NCI-H2196 (cell line): ENCODE results near the gene CLSTN1.
"Not testable (repeated sequence)": the region's sequence is repeated elsewhere in the genome, so short reads cannot be mapped to it uniquely, and the experiment has no call there.

Experiments
- DNase-seq: peaks from one replicate; lab custom pipeline; 2025; ENCODE audit not compliant: unreplicated experiment; lab: John Stamatoyannopoulos, UW

Gene CLSTN1

DNA sequence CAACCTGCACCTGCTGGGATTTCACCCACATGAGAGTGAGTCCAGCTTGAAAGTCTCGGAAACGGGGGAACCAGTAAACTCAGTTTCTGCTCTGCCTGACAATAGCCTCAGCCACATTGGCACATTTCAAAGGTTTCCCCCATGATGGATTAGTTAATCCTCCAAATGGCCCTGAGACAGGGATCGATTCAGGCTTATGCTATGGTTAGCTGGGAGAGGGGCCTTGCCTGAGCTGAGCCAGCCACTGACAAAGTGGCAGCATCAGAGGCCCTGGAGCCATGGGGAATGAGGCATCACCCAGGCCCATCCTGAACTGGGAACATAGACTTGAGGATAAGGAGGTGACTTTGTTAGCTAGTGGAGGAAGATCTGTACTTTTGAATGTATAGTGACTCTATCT is 2.9 kb upstream of the CLSTN1 start:
- no peak for DNase-seq

DNA sequence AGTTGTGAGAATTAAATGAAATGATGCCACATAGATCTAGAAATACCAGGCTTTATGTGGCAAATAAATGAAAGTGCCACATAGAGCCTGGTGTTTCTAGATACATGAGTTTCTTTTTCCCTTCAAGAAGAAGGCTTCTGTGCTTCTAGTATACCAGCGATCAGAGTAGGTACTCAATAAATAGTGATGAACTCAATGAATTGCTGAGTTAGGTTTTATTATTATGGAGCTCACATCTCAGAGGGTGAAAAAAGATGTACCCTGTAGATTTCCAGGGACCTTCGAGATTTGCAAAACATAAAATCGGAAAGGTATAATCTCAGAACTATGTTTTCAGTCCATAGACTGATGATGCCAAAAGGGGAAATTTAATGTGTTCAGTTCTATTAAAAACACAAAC is 2.3 kb upstream of the CLSTN1 start:
- no peak for DNase-seq

DNA sequence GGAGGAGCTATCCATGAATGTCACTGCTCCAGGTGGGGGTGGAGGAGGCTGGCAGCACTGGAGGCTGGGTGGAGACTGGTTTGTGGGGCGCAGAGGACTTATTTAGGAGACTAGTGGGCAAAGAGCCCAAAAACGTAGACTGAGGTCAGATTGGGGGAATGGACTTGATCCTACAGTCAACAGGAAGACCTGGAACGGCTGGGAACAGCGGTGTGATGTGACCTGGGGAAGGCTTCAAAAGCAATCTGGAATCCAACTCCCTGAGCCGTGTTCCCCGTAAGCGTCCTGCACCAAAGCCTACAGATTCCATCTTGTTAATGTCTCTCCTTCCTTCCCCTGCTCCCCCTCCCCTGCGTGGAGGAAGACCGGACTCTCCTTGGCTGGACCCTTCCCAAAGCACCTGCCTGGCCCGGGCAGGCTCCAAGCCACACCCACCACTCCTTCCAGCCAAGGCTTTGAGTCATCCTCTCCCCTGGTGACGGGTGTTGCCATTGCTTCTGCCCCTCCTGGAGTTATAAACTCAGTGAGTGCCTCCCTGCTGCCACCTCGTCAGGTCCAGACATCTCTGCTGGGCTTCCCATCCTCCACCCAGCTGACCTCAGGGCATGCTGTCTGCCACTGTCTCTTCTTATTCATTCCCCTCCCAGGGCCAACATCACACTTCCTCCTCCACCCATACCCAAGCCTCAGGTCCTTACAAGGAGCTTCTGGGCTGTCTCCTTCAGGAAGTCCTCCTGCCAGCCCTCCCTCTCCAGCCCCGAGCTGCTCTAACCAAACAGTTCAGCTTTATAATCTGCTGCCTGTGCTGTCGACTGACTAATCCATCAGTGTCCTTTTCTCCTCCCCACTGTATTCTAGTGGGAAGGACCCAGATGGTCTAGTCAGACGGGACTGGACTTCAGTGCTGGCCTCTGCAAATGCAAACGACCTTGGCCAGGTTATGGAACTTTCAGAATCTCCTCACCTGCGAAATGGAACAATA is 1.6 kb upstream of the CLSTN1 start:
- DNase-seq, result peak; percentile 92

DNA sequence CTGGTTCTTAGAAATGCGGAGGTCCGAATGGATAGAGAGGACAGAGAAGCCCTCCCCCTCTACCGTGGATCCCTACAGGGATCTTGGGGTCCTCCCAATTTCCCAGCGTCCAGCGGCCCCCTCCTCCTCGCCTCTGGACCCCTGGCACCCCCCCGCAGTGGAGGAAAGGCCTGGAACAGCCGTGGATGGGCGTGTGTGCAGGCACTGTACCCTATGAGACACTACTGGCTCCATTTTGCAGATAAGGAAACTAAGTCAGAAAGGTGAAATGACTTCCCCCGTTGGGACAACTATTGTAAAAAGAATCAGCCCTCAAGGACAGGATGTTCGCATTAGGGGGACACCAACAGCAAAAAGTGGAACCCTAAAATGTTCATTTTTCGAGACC is 931 bp upstream of the CLSTN1 start:
- DNase-seq, result no peak

DNA sequence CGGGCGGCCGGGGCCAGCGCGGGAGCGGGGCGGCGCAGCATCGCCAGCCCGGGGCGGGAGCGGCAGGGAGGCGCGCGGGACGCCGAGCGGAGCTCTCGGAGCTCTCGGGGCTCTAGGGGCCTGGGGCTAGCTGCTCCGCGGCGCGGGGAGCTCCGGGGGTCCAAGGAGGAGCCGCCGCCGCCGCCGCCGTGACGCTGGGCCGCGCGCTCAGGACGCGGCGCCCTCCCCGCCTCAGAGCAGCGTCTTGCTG is 147 bp downstream of the CLSTN1 start:
- DNase-seq, result no peak

DNA sequence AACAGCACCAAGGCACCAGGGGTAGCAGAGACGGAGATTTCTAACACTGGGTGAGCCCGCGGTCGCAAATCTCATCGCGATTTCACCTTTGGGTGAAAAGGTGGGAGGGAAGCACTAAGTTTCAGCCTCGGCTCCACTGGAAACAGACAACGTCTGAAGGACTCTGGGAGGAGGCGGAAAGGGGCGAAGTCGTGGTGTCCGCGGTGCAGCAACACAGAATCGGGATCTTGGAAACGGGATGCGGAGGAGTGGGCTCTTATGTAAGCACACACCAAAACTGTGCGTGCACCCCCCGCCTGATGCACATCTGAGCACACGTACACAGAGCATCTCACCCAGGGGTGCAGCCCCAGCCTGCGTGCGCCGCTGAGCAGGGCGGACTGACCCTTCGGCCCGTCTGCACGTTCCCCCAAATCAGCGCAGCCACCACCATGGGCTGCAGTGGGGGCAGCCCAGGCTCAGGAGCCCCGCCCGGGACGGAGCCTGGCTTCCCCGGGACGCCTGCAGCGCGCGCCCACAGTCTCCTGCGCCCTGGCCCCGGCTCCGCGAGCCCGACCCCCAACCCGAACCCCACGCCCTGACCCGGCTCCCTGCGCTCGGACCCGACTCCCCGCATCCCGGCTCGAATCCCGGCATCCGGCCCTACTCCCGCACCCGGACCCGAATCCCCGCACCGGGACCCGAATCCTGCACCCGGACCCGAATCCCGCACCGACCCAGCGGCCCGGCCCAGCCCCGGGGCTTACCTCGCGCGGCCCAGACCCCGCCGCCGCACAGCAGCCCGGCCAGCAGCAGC is 670 bp downstream of the CLSTN1 start:
- DNase-seq, result no peak

DNA sequence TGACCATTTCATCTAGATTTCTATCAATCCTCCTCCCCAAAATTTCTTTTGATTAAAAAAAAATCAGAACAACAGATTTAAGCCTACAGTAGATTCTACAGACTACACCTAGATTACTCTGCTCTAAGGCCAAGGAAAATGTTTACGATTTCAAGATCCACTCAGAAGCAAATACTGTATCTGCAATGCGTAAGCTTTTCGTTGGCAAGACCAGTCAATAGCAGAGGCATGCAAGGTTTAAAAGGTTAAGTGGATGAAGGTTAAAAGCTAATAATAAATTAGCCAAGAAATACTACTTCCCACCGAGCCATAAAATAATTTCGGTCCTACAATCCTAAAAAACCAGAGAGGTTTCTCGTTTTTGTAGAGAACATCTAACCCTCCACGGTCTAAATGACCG is 1.3 kb downstream of the CLSTN1 start:
- no peak for DNase-seq

DNA sequence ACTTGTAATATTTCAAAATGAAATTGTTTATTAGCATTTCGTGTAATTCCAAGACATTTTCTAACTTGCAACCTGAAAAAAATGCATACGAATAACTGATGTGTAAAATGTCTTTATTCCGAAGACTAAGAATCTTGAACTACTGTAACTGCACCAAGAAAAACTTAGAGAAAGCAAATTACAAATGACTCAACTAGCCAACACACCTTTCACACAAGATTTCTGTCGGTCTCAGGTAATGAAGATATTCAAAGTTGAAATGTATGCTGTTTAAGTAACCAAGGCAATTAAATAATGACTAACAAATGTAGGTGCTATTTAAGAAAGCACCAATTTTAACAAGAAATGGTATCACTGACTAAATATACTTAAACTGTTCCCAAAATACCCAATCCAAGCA is 2.1 kb downstream of the CLSTN1 start:
- DNase-seq, result no peak

DNA sequence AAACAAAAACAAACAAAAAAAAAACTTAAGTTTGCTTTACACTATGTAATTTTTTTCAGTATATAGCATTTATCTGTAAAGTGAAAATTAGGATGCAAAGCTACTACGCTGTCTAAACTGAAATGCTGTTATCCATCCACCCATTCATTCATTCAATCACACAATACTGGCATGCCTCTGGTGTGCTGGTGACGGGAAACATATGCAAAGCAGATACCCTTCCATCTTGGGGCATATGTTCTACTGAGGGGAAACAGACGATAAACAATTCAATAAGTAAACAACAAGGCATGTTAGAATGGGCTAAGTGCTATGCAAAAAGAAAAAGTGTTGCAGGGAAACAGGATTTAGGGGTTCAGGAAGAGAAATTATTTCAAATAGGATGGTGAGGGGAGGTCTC is 3.2 kb downstream of the CLSTN1 start:
- DNase-seq, result no peak

DNA sequence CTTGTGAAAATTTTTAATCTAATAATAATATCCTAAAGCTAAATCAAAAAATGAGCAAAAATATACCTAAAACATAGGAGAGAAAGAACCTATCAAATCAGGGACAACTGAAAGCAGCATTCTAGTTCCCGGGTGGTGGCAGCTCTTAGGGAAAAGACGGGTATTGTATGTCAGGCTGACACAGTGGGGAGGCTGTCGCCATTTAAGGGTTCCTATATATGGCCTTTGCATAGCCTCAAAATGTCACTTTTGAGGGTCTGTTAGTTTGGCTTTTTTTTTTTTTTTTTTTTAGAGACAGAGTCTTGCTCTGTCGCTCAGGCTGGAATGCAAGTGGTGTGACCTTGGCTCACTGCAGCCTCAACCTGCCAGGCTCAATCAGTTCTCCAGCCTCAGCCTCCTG is 6.0 kb downstream of the CLSTN1 start:
- no peak for DNase-seq

DNA sequence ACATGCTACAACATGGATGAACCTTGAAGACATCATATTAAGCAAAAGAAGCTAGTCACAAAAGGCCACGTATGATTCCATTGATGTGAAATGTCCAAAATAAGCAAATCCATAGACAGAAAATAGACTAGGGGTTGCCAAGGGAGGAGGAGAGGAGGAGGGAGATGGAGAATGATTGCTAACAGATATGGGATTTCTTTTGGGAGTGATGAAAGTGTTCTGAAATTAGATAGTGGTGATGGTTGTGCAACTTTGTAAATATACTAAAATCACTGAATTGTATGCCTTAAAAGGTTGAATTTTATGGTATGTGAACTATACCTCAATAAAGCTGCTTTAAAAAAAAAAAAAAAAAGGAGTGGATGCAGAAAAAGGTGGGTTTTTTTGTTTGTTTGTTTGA is 7.6 kb downstream of the CLSTN1 start:
- no peak for DNase-seq

DNA sequence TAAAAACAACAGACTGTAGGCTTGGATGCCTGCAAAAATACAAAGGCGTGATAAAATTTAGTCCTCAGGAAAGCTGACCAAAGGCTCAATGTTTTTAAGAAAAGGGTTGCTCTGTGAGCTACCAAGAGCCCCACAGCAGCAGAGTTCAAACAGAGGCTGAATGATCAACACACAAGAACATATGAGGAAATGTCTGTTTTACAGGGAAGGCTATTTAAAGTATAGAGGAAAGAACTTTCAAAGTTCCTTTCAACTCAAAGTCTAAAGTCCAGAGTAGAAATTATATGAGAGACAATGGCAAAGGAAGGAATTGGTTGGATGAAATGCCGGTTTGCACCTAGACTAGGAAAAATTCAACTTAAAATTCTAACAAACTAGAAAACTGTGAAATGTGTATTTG is 8.6 kb downstream of the CLSTN1 start:
- no peak for DNase-seq

DNA sequence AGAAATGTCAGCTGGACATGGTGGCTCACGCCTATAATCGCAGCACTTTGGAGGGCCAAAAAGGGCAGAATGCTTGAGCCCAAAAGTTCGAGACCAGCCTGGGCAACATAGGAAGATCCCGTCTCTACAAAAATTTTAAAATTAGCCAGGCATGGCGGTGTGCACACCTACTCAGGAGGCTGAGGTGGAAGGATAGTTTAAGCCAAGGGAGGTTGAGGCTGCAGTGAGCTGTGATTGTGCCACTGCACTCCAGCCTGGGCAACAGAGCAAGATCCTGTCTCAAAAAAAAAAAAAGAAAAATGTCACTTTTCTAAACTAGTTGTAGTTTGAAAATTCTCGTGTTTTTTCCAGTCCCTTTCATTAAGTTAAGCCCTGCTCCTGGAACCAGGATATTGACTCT is 9.1 kb downstream of the CLSTN1 start:
- no peak for DNase-seq

DNA sequence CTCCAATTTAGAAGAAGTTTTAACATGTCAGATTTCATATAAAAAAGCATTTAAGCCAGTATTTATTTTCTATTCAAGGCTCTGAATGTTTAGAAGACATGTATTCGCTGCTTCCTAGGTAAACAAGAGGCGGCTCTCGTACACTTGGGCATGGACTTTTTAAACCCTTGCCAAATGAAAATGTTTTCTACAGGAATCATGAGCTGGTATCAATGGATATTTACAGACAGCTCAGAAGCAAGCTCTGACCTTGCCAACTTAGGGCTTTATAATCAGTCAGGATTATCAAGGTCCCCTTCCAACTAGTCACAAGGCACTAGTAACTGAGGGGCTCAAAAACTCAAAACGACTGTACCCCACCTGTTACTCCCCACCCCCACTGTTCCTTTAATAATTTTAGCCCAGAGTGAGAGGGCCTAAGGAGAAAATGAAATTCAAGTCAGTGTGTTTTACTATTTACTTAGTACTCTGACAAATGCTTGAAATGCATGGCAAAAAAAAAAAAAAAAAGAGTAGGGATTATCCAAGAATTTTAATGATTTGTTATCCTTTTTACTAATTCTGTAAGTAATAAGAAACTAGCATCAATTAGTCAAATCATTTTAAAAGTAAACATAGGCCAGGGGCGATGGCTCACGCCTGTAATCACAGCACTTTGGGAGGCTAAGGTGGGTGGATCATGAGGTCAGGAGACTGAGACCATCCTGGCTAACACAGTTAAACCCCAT is 12.4 kb downstream of the CLSTN1 start:
- DNase-seq, result no peak

DNA sequence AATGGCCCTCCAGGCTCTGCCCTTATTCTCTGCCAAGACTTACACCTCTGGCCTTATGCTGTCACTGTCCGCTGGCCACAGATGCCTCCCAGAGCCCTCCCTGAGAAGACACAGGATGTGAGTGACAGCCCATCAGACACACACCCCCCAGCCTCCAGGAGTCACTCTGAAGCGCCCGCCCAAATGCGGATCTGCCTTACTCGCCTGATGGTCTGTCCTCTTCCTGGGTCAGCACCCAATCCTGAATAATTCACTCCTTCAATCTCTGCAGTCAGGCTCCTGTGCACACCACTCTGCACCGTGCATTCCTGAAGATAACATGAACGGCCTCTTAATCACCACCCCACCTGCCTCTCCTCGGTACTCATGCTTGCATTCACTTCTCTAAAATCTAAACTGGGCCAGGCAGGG is 14.7 kb downstream of the CLSTN1 start:
- DNase-seq, result no peak

DNA sequence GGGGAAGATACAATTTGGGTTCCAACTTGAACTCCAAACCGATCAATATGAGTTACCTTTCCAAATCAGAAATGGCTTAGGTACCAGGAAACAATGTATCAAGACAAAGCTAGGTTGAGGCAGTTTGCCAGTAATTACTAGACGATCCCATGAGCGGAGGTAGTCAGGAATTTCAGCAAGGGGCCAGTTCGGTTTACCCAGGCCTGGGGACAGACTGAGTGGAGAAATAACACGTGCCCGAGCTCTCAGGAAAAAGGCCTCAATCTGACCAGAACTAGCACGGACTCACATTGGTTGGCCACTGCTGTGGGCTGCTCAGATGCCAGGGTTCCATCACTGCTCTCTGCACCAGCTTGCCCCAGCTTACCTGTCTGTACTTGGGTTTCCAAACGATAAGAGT is 15.3 kb downstream of the CLSTN1 start:
- DNase-seq, result no peak

DNA sequence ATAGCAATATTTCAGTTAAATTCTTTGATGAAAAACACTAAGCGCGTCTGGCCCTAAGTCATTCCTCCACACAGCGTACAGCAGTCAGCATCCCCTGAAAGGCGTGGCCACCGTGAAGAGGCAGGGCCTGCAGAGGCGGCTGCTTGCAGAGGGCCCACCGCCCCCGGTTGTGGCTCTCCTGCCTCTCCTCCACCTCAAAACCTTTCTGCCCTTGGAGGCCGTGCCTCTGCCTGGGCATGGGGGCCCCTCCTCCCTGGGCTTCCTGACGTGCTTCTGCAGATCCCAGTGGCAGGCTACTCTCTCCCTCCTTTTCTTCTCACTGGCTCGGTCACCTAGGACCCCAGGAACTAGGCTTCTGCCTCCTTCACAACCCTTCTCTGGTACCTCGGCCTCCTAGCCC is 16.2 kb downstream of the CLSTN1 start:
- DNase-seq, result no peak

DNA sequence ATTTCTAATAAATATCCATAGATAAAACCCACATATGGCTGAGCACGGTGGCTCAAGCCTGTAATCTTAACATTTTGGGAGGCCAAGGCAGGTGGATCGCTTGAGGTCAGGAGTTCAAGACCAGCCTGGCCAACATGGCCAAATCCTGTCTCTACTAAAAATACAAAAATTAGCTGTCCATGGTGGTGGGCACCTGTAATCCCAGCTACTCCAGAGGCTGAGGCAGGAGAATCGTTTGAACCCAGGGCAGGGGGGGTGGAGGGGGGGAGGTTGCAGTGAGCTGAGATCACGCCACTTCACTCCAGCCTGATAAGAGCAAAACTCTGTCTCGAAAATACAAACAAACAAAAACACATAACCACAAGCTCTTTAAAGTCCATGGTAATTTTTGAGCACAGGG is 17.8 kb downstream of the CLSTN1 start:
- not testable (repeated sequence) for DNase-seq

DNA sequence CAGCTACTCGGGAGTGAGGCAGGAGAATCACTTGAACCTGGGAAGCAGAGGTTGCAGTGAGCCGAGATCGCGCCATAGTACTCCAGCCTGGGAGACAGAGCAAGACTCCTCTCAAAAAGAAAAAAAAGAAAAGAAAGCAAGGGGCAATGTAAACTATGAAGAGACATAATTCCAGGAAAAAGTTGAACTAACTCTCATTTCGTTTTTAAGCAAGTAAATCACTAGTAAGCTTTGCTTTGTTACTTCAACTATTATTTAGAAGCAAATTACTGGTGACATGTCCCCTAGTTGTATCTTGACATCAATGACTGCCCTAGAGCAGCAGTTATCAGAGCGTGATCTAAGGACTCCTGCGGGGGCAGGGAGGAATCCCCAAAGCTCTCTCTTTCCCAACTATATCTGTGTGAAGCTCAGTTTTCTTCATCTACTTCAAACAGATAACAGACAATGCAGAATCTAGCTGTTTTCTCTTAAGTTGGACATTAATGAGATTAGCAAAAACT is 18.7 kb downstream of the CLSTN1 start:
- DNase-seq, result no peak

DNA sequence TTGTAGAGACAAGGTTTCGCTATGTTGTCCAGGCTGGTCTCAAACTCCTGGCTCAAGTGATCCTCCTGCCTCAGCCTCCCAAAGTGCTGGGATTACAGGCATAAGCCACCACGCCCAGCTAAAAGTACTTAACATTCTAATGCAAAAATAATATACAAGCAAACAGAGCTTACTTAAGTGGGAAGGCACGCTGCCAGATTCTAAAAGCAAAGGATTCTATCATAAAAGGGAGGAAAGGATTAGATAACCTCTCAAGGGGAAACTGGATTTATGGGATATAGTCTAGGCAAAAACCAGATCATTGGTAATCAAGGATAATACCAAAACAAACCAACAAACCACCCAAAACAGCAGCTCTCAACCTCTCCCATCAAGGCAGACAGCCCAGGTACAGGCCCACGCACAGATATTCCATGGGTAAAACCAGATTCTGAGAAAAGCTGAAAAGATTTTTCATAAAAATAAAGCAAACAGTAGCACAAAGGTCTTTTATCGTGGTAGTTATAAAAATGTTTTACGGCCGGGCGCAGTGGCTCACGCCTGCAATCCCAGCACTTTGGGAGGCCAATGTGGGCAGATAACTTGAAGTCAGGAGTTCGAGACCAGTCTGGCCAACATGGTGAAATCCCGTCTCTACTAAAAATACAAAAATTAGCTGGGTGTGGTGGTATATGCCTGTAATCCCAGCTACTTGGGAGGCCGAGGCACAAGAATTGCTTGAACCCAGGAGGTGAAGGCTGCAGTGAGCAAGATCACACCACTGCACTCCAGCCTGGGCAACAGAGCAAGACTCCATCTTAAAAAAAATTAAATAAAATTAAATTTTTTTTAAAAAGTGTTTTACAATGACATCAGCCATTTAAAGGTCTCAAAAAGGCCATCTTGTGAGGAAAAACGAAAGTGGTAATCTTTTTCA is 20.5 kb downstream of the CLSTN1 start:
- peak; percentile 33 for DNase-seq

DNA sequence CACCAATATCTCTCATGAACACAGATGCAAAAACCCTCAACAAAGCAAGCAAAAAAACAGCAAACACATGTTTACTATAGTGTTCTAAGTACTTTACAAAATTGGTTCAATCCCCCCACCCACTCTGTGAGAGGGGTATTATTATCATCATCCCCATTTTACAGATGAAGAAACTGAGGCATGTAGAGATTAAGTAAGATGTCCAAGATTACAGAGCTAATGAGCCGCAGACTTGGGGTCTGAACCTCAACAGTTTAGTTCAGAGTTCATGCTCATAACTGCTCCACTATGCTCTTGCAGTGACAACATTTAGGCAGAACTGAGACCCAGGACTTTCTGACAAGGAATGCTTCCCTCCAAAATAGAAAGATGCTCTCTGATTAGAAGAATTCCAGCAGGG is 21.9 kb downstream of the CLSTN1 start:
- DNase-seq, result no peak
